HepG2 (cell line): Measurements from ENCODE around the gene ATN1. TPM values are rescaled to one million over a fixed set of nuclear protein-coding genes. Genes with fewer than 3 reads are reported as not detected.

Source experiments
- AFF4 ChIP-seq: sonication (generic); formaldehyde crosslinking; IDR thresholded peaks from 2 replicates; pipeline ENCODE4 v1.4.0; 2020; ENCODE audit warnings: missing genetic modification reagents
- BRCA1 ChIP-seq: sonication (generic); formaldehyde crosslinking; IDR thresholded peaks from 2 replicates; pipeline ENCODE4 v1.4.0; 2020; ENCODE audit warnings: missing genetic modification reagents
- ELK4 ChIP-seq: sonication (generic); formaldehyde crosslinking; IDR thresholded peaks from 2 replicates; pipeline ENCODE4 v1.9.0; 2021; ENCODE audit warnings: missing genetic modification reagents, borderline replicate concordance
- FOSL2 ChIP-seq: sonication (generic); formaldehyde crosslinking; IDR thresholded peaks from 2 replicates; pipeline ENCODE4 v1.4.0; 2020; ENCODE audit warnings: missing genetic modification reagents
- FOXA1 ChIP-seq, 2 experiments: fragments of 450-650 bp in 1 of 2; sonication (generic) in 1 of 2; formaldehyde crosslinking in 1 of 2; IDR thresholded peaks; 2 replicates each; pipeline versions ENCODE4 v1.4.0 to v1.6.1; 2016 to 2020; ENCODE audit warnings: missing genetic modification reagents in 1 of 2
- FOXK2 ChIP-seq: fragments of 450-650 bp; IDR thresholded peaks from 2 replicates; pipeline ENCODE4 v1.6.1; 2016
- MAX ChIP-seq: IDR thresholded peaks from 2 replicates; pipeline ENCODE4 v1.6.1; 2012; ENCODE audit warnings: inconsistent platforms
- MTF2 ChIP-seq: sonication (generic); formaldehyde crosslinking; IDR thresholded peaks from 2 replicates; pipeline ENCODE4 v1.5.0; 2020; ENCODE audit warnings: missing genetic modification reagents, borderline replicate concordance
- TFDP1 ChIP-seq: IDR thresholded peaks from 2 replicates; pipeline ENCODE4 v1.6.1; 2016; ENCODE audit warnings: missing compliant biosample characterization, missing genetic modification reagents, borderline replicate concordance
- WIZ ChIP-seq: sonication (generic); formaldehyde crosslinking; IDR thresholded peaks from 2 replicates; pipeline ENCODE4 v1.5.1; 2020; ENCODE audit warnings: mild to moderate bottlenecking, missing genetic modification reagents
- XRCC5 ChIP-seq: fragments of 200-400 bp; formaldehyde crosslinking; optimal IDR thresholded peaks from 2 replicates; pipeline ENCODE3; 2017; ENCODE audit warnings: mild to moderate bottlenecking, low read length
- YEATS4 ChIP-seq: sonication (generic); formaldehyde crosslinking; IDR thresholded peaks from 2 replicates; pipeline ENCODE4 v1.4.0; 2020; ENCODE audit warnings: missing genetic modification reagents, borderline replicate concordance
- ZNF101 ChIP-seq: sonication (generic); formaldehyde crosslinking; IDR thresholded peaks from 2 replicates; pipeline ENCODE4 v1.4.0; 2020; ENCODE audit warnings: mild to moderate bottlenecking, low read depth, missing genetic modification reagents, borderline replicate concordance
- ZNF281 ChIP-seq: sonication (generic); formaldehyde crosslinking; IDR thresholded peaks from 2 replicates; pipeline ENCODE4 v1.4.0; 2020; ENCODE audit warnings: missing genetic modification reagents, borderline replicate concordance
- ZNF460 ChIP-seq: sonication (generic); formaldehyde crosslinking; IDR thresholded peaks from 2 replicates; pipeline ENCODE4 v1.5.1; 2020; ENCODE audit warnings: missing genetic modification reagents, mild to moderate bottlenecking, borderline replicate concordance
- ZNF512B ChIP-seq: sonication (generic); formaldehyde crosslinking; IDR thresholded peaks from 2 replicates; pipeline ENCODE4 v1.5.1; 2020; ENCODE audit warnings: missing genetic modification reagents, mild to moderate bottlenecking, borderline replicate concordance
- ZNF75D ChIP-seq: sonication (generic); formaldehyde crosslinking; IDR thresholded peaks from 2 replicates; pipeline ENCODE4 v1.8.1; 2023; ENCODE audit warnings: missing genetic modification reagents, mild to moderate bottlenecking, borderline replicate concordance
- polyA plus RNA-seq, 8 experiments: library from polyadenylated mRNA; depleted of rRNA in 3 of 8; stranded (reverse) in 7 of 8; unstranded in 1 of 8; fragments of >200 nt; fragmentation: Illumina TruSeq in 4 of 8; extraction: Trizol in 4 of 8; gene quantifications; 2 replicates each; pipeline versions ENCODE4 v1.2.1 to v1.2.3, GENCODE V29; 2011 to 2016; ENCODE audit warnings: low read depth in 4 of 8, missing spikeins in 1 of 8, mixed read lengths in 1 of 8; ENCODE audit not compliant: insufficient read depth in 1 of 8
- total RNA-seq, 5 experiments: library from RNA; depleted of rRNA; stranded (reverse); fragments of >200 nt; fragmentation: Illumina TruSeq; extraction: Trizol; gene quantifications; 2 replicates each; pipeline ENCODE4 v1.2.3, GENCODE V29; 2016; ENCODE audit warnings: low read depth in 1 of 5

ATN1 gene
- total and polyA plus RNA-seq, 2 of the 13 experiments (the other 11 are each of a cell fraction or from before 2014, with no cell fraction given), result 2.1 to 8.6 TPM

GRCh38 chr12:6965026-6965661 is 37.4 kb downstream of the ATN1 start (continued):
- TF ChIP-seq XRCC5 (peak; percentile 90), TFDP1 (CRISPR knock-in tag) (peak; percentile 48; the same call in 1 of the 2 replicates), ELK4 (CRISPR knock-in tag) (no peak), AFF4 (CRISPR knock-in tag) (no peak), BRCA1 (CRISPR knock-in tag) (0 out of 2 replicates have a peak, but pooled peaks have one; percentile 71), MTF2 (no peak), YEATS4 (CRISPR knock-in tag) (no peak), ZNF75D (CRISPR knock-in tag) (no peak), ZNF281 (no peak), FOSL2 (CRISPR knock-in tag) (no peak), WIZ (CRISPR knock-in tag) (no peak), FOXA1 (IDR thresholded peaks at IDR 0.05) (no peak), FOXA1 (CRISPR knock-in tag; IDR thresholded peaks at IDR 0.05) (no peak), MAX (peak; percentile 74), ZNF512B (no peak), FOXK2 (no peak), ZNF460 (no peak), ZNF101 (CRISPR knock-in tag) (no peak)
